GM12892 (cell line): Measurements from ENCODE around the gene F11.
"Not testable (repeated sequence)": the region's sequence is repeated elsewhere in the genome, so short reads cannot be mapped to it uniquely, and the experiment has no call there.

Source experiments
- DNase-seq: peaks from one replicate; pipeline ENCODE4 v3.0.0; 2011; ENCODE audit not compliant: insufficient read length
- FAIRE-seq: peaks from 2 replicates; lab custom pipeline; 2011; peaks lifted over from hg19 to GRCh38; lab: Jason Lieb, UNC
- POLR2A ChIP-seq: IDR thresholded peaks from 2 replicates; pipeline ENCODE4 v1.6.1; 2011; ENCODE audit warnings: low read depth, low read length, control low read depth
- POLR2AphosphoS5 ChIP-seq: IDR thresholded peaks from 2 replicates; pipeline ENCODE4 v1.6.1; 2011; ENCODE audit warnings: low read depth, low read length, control low read depth
- TAF1 ChIP-seq: IDR thresholded peaks from 2 replicates; pipeline ENCODE4 v1.6.1; 2011; ENCODE audit warnings: low read depth, mild to moderate bottlenecking, control low read depth, low read length, borderline replicate concordance

F11 gene

GRCh38 chr4:186260117-186260503 is 5.9 kb upstream of the F11 start:
- no peak for DNase-seq
- no peak for TF ChIP-seq TAF1
- no peak for FAIRE-seq

- FAIRE-seq = no peak
- TF ChIP-seq POLR2AphosphoS5 (no peak), POLR2A (no peak), TAF1 (no peak)
- DNase-seq = no peak
Measured at GRCh38 chr4:186260504-186261448, 5.2 kb upstream of the F11 start.

- DNase-seq = no peak
- no peak for FAIRE-seq
- no peak for TF ChIP-seq POLR2AphosphoS5
- TF ChIP-seq POLR2A = no peak
- no peak for TF ChIP-seq TAF1
Measured at GRCh38 chr4:186264660-186265059, 1.3 kb upstream of the F11 start.

DNA sequence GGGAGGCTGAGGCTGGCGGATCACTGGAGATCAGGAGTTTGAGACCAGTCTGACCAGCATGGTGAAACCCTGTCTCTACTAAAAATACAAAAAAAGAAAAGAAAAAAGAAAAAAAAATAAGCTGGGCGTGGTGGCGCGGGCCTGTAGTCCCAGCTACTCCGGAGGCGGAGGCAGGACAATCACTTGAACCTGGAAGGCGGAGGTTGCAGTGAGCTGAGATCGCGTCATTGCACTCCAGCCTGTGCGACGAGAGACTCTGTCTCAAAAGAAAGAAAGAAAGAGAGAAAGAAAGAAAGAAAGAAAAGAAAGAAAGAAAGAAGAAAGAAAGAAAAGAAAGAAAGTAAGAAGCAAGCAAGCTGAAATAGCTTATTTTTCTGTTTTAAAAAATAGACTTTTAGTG is 739 bp upstream of the F11 start:
- not testable (repeated sequence) for DNase-seq, FAIRE-seq

DNA sequence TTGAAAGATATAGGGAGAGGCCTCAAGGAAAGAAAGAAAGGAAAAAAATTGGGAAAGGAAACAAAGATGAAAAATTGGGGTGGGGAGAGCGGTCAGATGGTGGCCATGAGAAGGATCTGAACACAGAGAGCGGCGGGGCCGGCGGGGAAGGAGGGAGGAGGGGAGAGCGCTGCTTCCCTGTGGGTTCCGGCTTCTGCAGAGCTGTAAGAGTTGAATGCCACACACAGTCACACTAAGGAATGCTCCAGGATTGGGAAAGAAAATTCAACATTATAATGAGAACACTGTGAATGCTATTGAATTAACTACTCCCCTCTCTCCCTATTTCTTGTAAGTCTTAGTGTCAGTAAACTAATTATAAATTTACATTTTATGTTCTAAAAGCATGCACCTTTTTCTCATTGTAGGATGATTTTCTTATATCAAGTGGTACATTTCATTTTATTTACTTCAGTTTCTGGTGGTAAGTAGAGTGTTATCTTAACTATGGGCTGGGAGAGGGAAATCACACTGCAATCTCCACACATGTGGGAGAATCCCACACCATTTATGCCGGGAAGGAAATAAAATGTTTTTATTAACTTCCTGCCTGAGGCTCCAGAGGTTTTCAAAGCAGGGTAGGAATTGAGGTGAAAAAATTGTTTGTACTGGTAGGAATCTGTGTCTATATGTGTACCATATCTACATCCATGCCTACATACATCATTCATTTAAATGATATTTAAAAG is 904 bp downstream of the F11 start:
- FAIRE-seq (no peak), DNase-seq (no peak)
- TF ChIP-seq TAF1 = no peak
- TF ChIP-seq POLR2AphosphoS5 = no peak
- TF ChIP-seq POLR2A = no peak

DNA sequence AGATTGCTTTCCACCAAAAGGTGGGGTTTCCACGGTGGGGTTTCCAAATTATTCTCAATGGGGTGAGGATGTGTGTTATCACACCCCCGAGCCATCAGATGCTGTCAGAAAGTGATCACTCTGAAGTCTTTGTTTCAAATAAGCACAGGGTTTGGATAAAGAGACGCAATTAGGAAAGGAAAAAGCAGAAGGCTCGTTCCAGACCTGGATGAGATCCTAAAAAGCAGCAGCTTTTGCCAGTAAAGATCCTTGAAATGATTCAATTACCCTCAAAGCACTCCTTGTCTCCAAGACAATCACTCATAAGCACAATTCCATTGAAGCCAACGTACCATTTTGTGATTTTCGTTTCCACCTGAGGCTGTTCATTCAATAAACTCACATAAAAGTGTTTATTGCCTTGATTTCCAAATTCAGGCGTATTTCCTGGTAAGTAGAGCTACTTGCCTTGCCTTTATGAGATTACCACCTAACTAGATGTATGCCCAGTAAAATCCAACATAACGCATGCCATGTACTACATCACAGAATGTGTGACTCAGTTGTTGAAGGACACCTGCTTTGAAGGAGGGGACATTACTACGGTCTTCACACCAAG is 5.2 kb downstream of the F11 start:
- no peak for TF ChIP-seq POLR2A
- no peak for FAIRE-seq
- no peak for DNase-seq

- no peak for TF ChIP-seq TAF1
- TF ChIP-seq POLR2AphosphoS5 = no peak
- no peak for TF ChIP-seq POLR2A
- FAIRE-seq (no peak), DNase-seq (no peak)
Measured at GRCh38 chr4:186272699-186273391, 6.9 kb downstream of the F11 start.

DNA sequence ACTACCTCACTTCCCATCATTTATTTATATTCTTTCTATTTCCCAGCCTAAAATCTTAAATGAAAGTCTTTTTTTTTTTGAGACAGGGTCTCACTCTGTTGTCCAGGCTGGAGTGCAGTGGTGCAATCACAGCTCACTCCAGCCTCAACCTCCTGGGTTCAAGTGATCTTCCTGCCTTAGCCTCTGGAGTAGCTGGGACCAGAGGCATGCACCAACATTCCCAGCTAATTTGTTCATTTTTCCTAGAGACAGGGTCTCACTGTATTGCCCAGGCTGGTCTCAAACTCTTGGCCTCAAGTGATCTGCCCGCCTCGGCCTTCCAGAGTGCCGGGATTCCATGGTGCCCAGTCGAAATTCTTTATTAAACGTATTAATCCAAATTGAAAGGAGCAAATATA is 7.4 kb downstream of the F11 start:
- not testable (repeated sequence) for DNase-seq, FAIRE-seq

- TF ChIP-seq POLR2A = no peak
- no peak for TF ChIP-seq TAF1
- no peak for TF ChIP-seq POLR2AphosphoS5
- FAIRE-seq (no peak), DNase-seq (no peak)
Measured at GRCh38 chr4:186283311-186283710, 17.3 kb downstream of the F11 start.

DNA sequence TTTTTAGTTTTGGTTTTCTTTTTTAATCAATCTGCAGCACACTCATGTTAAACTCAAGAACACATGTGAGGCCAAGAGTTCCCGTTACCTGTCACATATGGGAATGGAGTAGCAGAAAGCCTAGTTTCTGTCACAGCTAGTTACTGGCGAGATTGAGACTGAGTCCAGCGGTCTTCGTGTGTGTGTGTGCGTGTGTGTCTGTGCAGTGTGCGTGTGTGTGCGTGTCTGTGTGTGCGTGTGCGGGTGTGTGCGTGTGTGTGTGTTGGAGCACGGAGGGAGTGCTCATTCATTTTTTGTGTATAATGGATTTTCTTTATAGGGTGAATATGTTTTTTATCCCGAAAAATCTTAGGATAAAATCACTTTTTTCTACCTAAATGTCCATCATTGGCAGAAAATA is 19.2 kb downstream of the F11 start:
- DNase-seq (no peak), FAIRE-seq (no peak)
- TF ChIP-seq TAF1 = no peak
- TF ChIP-seq POLR2AphosphoS5 = no peak
- no peak for TF ChIP-seq POLR2A

GRCh38 chr4:186286581-186286980 is 20.6 kb downstream of the F11 start:
- DNase-seq = no peak
- FAIRE-seq = no peak
- TF ChIP-seq TAF1 = no peak
